NCI-H82 treated with DMSO at 0.1 percent for 48 hours (cell line): ENCODE measurements around the gene SLCO2B1.

Experiments used
- DNase-seq: peaks from one replicate; lab custom pipeline; 2025; ENCODE audit not compliant: unreplicated experiment; lab: John Stamatoyannopoulos, UW

SLCO2B1 gene

DNA sequence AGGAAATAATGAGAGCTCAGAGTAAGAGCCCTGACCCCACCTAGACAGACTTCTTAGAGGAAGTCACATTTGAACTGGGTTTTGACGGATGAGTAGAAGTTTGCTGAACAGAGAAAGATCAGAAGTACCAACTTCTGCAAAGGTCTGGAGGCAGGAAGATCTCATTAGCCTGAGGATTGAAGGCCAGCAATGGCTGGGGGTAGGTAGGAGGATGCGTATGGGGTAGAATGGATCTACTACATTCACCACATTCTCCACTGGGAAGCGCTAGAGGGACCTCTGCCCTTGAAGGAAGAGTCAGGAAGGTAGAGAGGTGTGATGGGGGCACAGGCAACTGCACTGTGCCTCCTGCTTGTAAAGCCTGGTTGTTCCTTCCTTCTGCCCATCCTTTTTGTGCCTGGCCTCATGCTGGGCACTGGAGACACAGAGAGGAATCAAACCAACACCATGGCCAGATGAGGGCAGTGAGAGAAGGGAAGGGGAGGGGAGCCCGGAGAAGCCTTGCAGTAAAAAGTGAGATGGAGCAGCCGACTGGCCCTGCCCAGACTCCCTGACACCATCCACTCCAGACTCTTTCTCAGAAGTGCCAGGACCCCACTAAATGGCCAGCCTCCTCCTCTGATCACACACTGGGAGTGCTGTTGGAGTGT, 94.6 kb downstream of the SLCO2B1 start:
- no peak for DNase-seq

DNA sequence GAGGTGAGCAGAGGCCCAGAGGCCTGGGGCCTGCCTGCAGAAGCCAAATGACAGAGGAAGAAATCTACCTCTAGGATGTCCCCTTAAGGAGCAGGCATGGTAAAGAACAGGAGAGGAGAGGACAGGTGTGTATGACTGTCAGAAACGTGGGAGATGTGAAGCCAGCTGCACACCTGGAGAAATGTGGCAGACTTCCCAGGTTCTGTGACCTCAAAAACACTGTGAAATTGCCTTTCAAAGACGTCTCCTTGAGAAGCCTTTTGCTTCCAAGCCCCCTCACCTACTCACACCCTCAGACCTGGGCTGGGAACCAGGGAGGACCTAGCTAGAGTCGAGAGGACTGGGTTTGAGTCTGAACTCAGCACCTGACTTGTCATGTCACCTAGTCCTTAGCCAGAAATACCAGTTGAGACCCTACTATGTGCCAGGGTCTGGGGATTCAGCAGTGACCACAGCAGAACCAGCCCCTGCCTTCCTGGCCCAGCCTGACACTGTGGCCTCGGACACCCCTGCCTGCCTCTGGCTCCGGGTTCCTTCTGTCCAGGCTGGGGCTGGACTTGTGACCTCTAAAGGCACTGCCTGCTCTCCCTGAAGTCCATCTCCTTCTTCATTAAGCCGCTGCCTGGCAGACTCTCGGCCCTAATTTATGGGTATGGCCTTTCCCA, 95.2 kb downstream of the SLCO2B1 start:
- no peak for DNase-seq

DNA sequence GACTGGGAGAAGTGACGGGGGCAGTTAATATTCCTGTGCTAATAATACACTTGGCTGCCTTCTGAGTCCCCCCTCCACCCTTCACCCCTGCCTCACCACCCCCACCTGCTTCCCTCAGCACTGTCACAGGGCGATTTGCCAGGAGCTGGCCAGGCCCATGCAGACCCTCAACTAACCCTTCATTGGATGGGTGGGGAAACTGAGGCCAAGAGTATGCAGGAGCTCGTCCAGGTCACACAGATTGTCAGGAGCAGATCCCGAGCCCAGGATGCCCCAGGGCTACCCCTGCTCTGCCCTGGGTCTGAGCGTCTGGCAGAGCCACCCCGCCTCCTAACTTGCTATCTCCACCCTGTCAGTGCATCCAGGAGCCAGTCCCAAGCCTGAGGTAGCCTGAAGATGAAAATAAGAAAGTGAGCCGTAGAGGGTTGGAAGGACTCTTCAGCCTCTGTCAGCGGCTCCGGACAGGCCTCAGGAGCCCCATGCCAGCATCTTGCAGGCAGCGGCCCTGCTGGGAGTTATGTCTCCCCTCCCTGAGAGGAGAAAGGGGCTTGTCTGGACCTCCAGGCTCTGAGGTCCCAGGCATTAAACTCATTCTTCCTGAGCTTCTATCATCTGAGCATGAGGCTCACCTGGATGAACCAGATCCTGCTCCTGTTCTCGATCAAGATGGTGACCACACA, 95.9 kb downstream of the SLCO2B1 start:
- DNase-seq = no peak

DNA sequence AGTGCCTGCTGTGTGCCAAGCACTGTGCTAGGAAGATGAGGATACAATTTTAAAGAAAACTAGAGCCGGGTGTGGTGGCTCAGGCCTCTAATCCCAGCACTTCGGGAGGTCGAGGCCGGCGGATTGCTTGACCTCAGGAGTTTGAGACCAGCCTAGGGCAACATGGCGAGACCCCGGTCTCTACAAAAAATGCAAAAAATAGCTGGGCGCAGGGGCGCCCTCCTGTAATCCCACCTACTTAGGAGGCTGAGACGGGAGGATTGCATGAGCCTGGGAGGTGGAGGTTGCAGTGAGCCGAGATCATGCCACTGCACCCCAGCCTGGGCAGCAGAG, 98.0 kb downstream of the SLCO2B1 start:
- DNase-seq = no peak

DNA sequence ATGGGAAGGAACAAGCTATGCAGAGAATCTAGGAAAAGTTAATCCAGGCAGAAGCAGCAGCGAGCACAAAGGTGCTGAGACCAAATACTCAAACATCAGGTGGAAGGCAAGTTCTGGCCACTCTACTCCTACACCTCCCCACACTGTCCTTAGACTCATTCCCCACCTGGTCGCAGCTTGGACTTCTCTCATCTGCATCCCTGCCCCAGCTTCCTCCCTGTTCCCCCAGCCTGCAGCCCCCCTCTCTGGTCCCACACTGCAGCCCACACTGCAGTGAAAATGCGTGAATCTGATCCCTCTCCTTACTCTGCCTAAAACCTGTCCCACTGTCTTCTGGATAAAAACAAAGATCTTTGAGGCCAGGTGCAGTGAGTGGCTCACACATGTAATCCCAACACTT, 98.8 kb downstream of the SLCO2B1 start:
- no peak for DNase-seq

DNA sequence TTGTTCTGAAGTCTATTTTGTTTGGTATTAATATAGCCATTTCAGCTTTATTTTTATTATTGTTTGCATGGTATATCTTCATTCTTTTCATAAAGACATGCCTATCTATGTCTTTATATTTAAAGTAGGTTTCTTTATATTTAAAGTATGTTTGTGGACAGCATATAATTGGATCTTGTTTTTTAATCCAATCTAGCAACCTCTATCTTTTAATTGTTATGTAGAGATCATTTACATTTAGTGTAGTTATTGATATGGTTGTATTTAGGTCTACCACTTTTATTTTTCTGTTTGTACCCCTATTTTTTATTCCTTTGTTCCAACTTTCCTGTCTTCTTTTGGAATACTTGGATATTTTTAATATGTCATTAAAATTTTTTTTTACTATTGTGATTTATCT, 103.4 kb downstream of the SLCO2B1 start:
- DNase-seq = no peak
